Upper lobe of left lung (tissue), 6 donors: ENCODE data around the gene PCDHA3. TPM values are rescaled to one million over a fixed set of nuclear protein-coding genes. Genes with fewer than 3 reads are reported as not detected.
"Not testable (repeated sequence)": the region's sequence is repeated elsewhere in the genome, so short reads cannot be mapped to it uniquely, and the experiment has no call there.

ENCODE experiments used
- ATAC-seq, 2 donors: fragments of 200-7000 bp; cut with Tn5 transposase; one replicate each; pipeline ENCODE4 v1.9.1; 2022; ENCODE audit warnings: mild to moderate bottlenecking in 2 of 2, moderate library complexity in 2 of 2; ENCODE audit not compliant: low FRiP score in 2 of 2
- DNase-seq, 2 donors: peaks; one replicate each; pipeline ENCODE4 v3.0.0-alpha.2; 2019 to 2020
- H3K27ac ChIP-seq, 4 donors: fragments of 200-600 bp; sonication (generic); one replicate each; pipeline ENCODE4 v1.5.1; 2016 to 2019
- H3K27me3 ChIP-seq, 4 donors: fragments of 200-600 bp; sonication (generic); one replicate each; pipeline ENCODE4 v1.5.1; 2017 to 2019
- H3K36me3 ChIP-seq, 4 donors: fragments of 200-600 bp; sonication (generic); one replicate each; pipeline ENCODE4 v1.5.1; 2016 to 2019
- H3K4me1 ChIP-seq, 4 donors: fragments of 200-600 bp; sonication (generic); one replicate each; pipeline ENCODE4 v1.5.1; 2018 to 2019
- H3K4me3 ChIP-seq, 4 donors: fragments of 200-600 bp; sonication (generic); one replicate each; pipeline ENCODE4 v1.5.1; 2017 to 2019; ENCODE audit warnings: mild to moderate bottlenecking in 2 of 4, moderate library complexity in 1 of 4
- H3K9me3 ChIP-seq, 4 donors: fragments of 200-600 bp; sonication (generic); one replicate each; pipeline ENCODE4 v1.5.1; 2018 to 2019
- EP300 ChIP-seq, 4 donors: sonication (generic); formaldehyde crosslinking; IDR thresholded peaks; one replicate each; pipeline ENCODE4 v1.5.1; 2017; ENCODE audit warnings: antibody characterized with exemption in 4 of 4, control low read depth in 2 of 4
- POLR2A ChIP-seq, 4 donors: fragments of 450-650 bp; IDR thresholded peaks; one replicate each; pipeline ENCODE4 v1.5.1; 2016 to 2017; ENCODE audit warnings: antibody characterized with exemption in 4 of 4, mild to moderate bottlenecking in 2 of 4
- POLR2AphosphoS5 ChIP-seq, 2 donors: sonication (generic); formaldehyde crosslinking; IDR thresholded peaks; one replicate each; pipeline ENCODE4 v1.5.1; 2017; ENCODE audit warnings: antibody characterized with exemption in 2 of 2
- WGBS, 2 donors: methylation state at CpG; one replicate each; pipeline ENCODE4 v1.1.5; 2017 to 2018; 5-methylcytosine and 5-hydroxymethylcytosine counted together
- total RNA-seq, 6 donors: library from RNA; depleted of rRNA in 4 of 6; stranded (reverse); fragments of >200 nt in 4 of 6; gene quantifications; one replicate each; pipeline versions ENCODE4 v1.1.0 to v1.2.1, GENCODE V29; 2016 to 2021
- TF ChIP-seq, protein P1 (sequence below), 6 experiments: fragments of 450-650 bp in 4 of 6; fragments of 200-600 bp in 2 of 6; sonication (generic) in 2 of 6; IDR thresholded peaks; one replicate each; pipeline ENCODE4 v1.5.1; 2016 to 2019; ENCODE audit warnings: antibody characterized with exemption in 6 of 6
- donor health status: DM: no; HTN: no; CAD: no; lungs with moderate emphysema.
- donor health status: DM: no; HTN: yes; CAD: no; lungs with severe emphysema.

Gene PCDHA3
- total RNA-seq, 6 donors from 2014 or later, result 0.61 to 1.6 (median 1.0) TPM

DNA sequence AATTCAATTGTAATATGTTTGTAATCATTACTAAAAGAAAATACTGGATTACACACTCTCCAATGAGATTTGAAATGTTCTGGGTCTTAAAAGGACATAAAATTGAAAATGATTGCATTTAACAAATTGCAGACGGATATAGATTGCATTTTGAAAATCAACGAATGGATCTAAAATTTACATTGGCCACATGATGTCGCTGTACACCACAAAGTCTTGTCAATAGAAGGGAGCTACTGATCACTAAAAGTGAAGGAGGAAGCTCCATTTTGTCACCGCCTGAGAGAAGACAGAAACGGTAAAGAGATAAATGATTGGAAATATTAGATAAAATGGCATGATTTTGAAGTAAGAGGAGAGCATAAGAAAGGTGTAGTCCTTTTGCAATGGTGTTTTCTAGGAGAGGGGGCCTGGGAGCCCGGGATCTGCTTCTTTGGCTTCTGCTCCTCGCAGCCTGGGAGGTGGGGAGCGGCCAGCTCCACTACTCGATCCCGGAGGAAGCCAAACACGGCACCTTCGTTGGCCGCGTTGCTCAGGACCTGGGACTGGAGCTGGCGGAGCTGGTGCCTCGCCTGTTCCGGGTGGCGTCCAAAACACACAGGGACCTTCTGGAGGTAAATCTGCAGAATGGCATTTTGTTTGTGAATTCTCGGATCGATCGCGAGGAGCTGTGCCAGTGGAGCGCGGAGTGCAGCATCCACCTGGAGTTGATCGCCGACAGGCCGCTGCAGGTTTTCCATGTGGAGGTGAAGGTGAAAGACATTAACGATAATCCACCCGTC lies 14.8 kb upstream of the PCDHA3 start, which contains the start of gene PCDHA1:
Gene PCDHA1, plus strand, starts transcription at position 236 of the 782 bp plus-strand sequence.
- H3K9me3 ChIP-seq, result peaks cover 34 to 74% (median 61%) of the 10 kb centered on the region in 4 donors
- no peaks in the 10 kb centered on the region for H3K27me3 ChIP-seq
- WGBS, 2 donors, result 28 to 46% methylated on average over 14 to 29 of the region's 29 CpGs
- ATAC-seq (no peak), DNase-seq (peak in 1 of 2 donors; percentile 46)
- TF ChIP-seq, protein P1, sequence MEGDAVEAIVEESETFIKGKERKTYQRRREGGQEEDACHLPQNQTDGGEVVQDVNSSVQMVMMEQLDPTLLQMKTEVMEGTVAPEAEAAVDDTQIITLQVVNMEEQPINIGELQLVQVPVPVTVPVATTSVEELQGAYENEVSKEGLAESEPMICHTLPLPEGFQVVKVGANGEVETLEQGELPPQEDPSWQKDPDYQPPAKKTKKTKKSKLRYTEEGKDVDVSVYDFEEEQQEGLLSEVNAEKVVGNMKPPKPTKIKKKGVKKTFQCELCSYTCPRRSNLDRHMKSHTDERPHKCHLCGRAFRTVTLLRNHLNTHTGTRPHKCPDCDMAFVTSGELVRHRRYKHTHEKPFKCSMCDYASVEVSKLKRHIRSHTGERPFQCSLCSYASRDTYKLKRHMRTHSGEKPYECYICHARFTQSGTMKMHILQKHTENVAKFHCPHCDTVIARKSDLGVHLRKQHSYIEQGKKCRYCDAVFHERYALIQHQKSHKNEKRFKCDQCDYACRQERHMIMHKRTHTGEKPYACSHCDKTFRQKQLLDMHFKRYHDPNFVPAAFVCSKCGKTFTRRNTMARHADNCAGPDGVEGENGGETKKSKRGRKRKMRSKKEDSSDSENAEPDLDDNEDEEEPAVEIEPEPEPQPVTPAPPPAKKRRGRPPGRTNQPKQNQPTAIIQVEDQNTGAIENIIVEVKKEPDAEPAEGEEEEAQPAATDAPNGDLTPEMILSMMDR (IDR thresholded peaks at IDR 0.05), result no peak
- TF ChIP-seq POLR2A (IDR thresholded peaks at IDR 0.05) (no peak), EP300 (IDR thresholded peaks at IDR 0.05) (no peak), POLR2AphosphoS5 (IDR thresholded peaks at IDR 0.05) (no peak)
- no peak within 1 kb of the TSS for H3K4me3 ChIP-seq
- no peaks in the 10 kb centered on the region for H3K4me1 ChIP-seq
- no peaks in the 10 kb centered on the region for H3K36me3 ChIP-seq
- no peak within 1 kb of the TSS for H3K27ac ChIP-seq

DNA sequence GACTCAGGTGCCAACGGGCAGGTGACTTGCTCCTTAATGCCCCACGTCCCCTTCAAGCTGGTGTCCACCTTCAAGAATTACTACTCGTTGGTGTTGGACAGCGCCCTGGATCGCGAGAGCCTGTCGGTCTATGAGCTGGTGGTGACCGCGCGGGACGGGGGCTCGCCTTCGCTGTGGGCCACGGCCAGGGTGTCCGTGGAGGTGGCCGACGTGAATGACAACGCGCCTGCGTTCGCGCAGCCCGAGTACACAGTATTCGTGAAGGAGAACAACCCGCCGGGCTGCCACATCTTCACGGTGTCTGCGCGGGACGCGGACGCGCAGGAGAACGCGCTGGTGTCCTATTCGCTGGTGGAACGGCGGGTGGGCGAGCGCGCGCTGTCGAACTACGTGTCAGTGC lies 13.4 kb upstream of the PCDHA3 start:
- H3K27me3 ChIP-seq, result not testable (repeated sequence)
- peaks cover 34 to 70% (median 59%) of the 10 kb centered on the region in 4 donors for H3K9me3 ChIP-seq

DNA sequence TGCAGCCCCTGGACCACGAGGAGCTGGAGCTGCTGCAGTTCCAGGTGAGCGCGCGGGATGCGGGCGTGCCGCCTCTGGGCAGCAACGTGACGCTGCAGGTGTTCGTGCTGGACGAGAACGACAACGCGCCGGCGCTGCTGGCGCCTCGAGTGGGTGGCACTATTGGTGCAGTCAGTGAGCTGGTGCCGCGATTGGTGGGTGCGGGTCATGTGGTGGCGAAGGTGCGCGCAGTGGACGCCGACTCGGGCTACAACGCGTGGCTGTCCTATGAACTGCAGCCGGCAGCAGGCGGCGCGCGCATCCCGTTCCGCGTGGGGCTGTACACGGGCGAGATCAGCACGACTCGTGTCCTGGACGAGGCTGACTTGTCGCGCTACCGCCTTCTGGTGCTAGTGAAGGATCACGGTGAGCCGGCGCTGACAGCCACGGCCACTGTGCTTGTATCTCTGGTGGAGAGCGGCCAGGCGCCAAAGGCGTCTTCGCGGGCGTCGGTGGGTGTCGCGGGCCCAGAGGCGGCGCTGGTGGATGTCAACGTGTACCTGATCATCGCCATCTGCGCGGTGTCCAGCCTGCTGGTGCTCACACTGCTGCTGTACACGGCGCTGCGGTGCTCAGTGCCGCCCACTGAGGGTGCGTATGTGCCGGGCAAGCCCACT lies 12.9 kb upstream of the PCDHA3 start:
- H3K9me3 ChIP-seq, result peaks cover 34 to 68% (median 57%) of the 10 kb centered on the region in 4 donors
- peak in 1 of 2 donors; percentile 81 for DNase-seq

More for the DNA sequence above, 13.4 kb upstream of the PCDHA3 start:
- not testable (repeated sequence) for H3K27ac ChIP-seq, ATAC-seq, H3K36me3 ChIP-seq, H3K4me3 ChIP-seq, H3K4me1 ChIP-seq
- peak in 1 of 2 donors; percentile 79 for DNase-seq
- 29 to 58% methylated on average over 4 to 44 of the region's 44 CpGs for WGBS, 2 donors

DNA sequence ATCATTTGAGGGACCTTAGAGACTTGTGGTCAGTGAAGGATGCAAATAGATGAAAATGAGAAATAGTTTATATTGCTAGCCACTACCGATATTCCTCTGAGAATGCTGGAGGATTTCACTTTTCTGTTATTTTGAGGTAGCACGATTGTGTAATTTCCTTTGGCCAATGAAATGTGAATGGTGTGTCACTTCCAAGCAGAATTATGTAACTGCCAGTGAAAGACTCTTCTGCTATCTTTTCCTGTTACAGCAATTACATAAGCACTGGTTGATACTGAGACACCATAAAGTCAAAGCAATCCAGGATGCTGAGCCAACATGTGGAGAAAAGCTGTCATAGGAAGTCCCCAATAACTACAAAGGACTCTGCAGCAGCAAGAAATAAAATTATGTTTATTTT lies 9.8 kb upstream of the PCDHA3 start:
- H3K27ac ChIP-seq, result no peak overlapping the region
- H3K4me1 ChIP-seq, result no peaks in the 10 kb centered on the region
- ATAC-seq (no peak), DNase-seq (no peak)
- TF ChIP-seq POLR2A (IDR thresholded peaks at IDR 0.05), result no peak
- TF ChIP-seq EP300 (IDR thresholded peaks at IDR 0.05), result no peak
- TF ChIP-seq, protein P1 (IDR thresholded peaks at IDR 0.05), result no peak
- no peak for TF ChIP-seq POLR2AphosphoS5 (IDR thresholded peaks at IDR 0.05)
- no peaks in the 10 kb centered on the region for H3K27me3 ChIP-seq
- no peaks in the 10 kb centered on the region for H3K36me3 ChIP-seq
- no peak overlapping the region for H3K4me3 ChIP-seq
- 22 to 43% methylated on average over 2 of the region's 2 CpGs for WGBS, 2 donors
- H3K9me3 ChIP-seq, result peaks cover 30 to 77% (median 69%) of the 10 kb centered on the region in 4 donors

More for the DNA sequence above, 12.9 kb upstream of the PCDHA3 start:
- not testable (repeated sequence) for H3K4me1 ChIP-seq, H3K27me3 ChIP-seq, H3K36me3 ChIP-seq, ATAC-seq, H3K27ac ChIP-seq, H3K4me3 ChIP-seq
- WGBS, 2 donors, result 51 to 53% methylated on average over 16 to 50 of the region's 70 CpGs

DNA sequence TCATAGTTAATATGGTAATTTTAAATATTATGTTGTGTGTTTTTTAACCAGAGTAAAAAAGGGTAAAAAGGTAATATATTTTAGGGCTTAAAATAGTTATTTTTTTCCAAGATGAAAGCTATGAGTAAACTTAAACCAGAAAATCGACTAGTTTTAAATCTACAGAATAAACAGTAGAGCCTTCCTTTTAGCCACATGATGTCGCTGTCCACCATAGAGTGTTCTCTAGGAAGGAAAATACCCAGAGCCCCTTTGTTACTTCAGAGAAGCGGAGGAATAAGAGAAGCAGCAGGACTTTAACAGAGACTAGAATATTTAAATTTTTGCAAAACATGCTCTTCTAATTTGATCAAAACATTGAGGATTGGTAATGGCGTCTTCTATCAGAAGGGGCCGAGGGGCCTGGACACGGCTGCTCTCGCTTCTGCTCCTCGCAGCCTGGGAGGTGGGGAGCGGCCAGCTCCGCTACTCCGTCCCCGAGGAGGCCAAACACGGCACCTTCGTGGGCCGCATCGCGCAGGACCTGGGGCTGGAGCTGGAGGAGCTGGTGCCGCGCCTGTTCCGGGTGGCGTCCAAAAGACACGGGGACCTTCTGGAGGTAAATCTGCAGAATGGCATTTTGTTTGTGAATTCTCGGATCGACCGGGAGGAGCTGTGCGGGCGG lies 6.1 kb upstream of the PCDHA3 start, which contains the start of gene PCDHA2:
Gene PCDHA2, plus strand, starts transcription at position 258 of the 664 bp plus-strand sequence.
- ATAC-seq, result no peak
- Histone ChIP-seq H3K36me3 (no peaks in the 10 kb centered on the region), H3K9me3 (peaks cover 7 to 56% (median 49%) of the 10 kb centered on the region in 4 donors), H3K4me1 (no peaks in the 10 kb centered on the region), H3K27me3 (no peaks in the 10 kb centered on the region), H3K4me3 (peak within 1 kb of the TSS in 3 of 4 donors; percentile 24 to 33 (median 25)), H3K27ac (no peak within 1 kb of the TSS)
- whole genome bisulfite sequencing, 2 donors, result 18 to 20% methylated on average over 8 to 27 of the region's 27 CpGs
- DNase-seq, result peak in 1 of 2 donors; percentile 56
- TF ChIP-seq, protein P1 (IDR thresholded peaks at IDR 0.05), result no peak
- TF ChIP-seq EP300 (IDR thresholded peaks at IDR 0.05) (no peak), POLR2A (IDR thresholded peaks at IDR 0.05) (no peak), POLR2AphosphoS5 (IDR thresholded peaks at IDR 0.05) (no peak)
